NT2/D1 (cell line): Measurements from ENCODE around the gene NSF.
"Not testable (repeated sequence)": the region's sequence is repeated elsewhere in the genome, so short reads cannot be mapped to it uniquely, and the experiment has no call there.

Experiments used
- SUZ12 ChIP-seq: IDR thresholded peaks from 2 replicates; pipeline ENCODE4 v1.6.1; 2011; ENCODE audit not compliant: insufficient read length, insufficient read depth; ENCODE audit errors: extremely low read depth
- YY1 ChIP-seq: IDR thresholded peaks from 2 replicates; pipeline ENCODE4 v1.6.1; 2011; ENCODE audit not compliant: insufficient read length, insufficient read depth

DNA sequence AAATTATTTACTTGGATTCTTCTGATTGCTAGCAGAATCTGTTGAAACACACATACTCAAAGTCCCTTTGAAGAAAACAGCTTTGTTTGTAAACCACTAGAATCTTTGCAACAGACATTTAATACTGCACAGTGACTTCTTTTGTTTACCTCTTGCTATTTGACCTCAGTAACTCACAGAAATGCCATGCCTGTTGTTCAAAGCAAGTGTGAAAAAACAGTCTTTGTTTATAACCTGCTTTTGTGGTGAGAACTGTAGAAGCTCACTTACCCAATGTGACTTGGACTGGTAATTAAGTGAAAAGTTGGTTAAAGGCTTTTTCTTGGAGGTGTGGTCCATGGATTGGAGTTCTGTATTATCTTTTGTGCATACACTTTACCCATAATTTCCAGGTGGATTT is 44.4 kb downstream of the NSF start:
- not testable (repeated sequence) for TF ChIP-seq YY1, SUZ12
